GM13977 (cell line): ENCODE data around the gene VRTN.

ENCODE experiments used
- DNase-seq: peaks from one replicate; pipeline ENCODE4 v3.0.0; 2012; ENCODE audit warnings: low spot score
- CTCF ChIP-seq: IDR thresholded peaks from 2 replicates; pipeline ENCODE4 v1.5.1; 2012; ENCODE audit warnings: mild to moderate bottlenecking, control low read depth; ENCODE audit not compliant: insufficient read depth; ENCODE audit errors: extremely low read depth, missing control alignments
- in situ Hi-C: fragments of 300-500 bp; cut with MboI; formaldehyde crosslinking; loops from one replicate; pipeline ENCODE4 v1.12.0; 2022; ENCODE audit warnings: low sequenced_read_pairs, low pct_unique_long_range_greater_than_20kb, mixed read lengths, inconsistent platforms; ENCODE audit not compliant: unreplicated experiment

The VRTN gene

GRCh38 chr14:74392616-74393570 lies 44.6 kb downstream of the VRTN start:
- in situ Hi-C loops = no loop called here
- TF ChIP-seq CTCF = no peak
- DNase-seq = no peak

- no peak for TF ChIP-seq CTCF
Measured at GRCh38 chr14:74394549-74394948, 46.3 kb downstream of the VRTN start.

GRCh38 chr14:74395094-74395493 lies 46.8 kb downstream of the VRTN start:
- DNase-seq = no peak
- no peak for TF ChIP-seq CTCF
- in situ Hi-C loops = no loop called here

More at GRCh38 chr14:74394549-74394948, 46.3 kb downstream of the VRTN start:
- DNase-seq = no peak
- in situ Hi-C loops = no loop called here

- no peak for TF ChIP-seq CTCF
- in situ Hi-C loops = no loop called here
- DNase-seq = no peak
Measured at GRCh38 chr14:74400031-74400685, 51.9 kb downstream of the VRTN start.

GRCh38 chr14:74400919-74401503 lies 52.7 kb downstream of the VRTN start:
- peak; percentile 26 for DNase-seq
- in situ Hi-C loops = no loop called here
- TF ChIP-seq CTCF = no peak

- peak; percentile 84 for DNase-seq
- no peak for TF ChIP-seq CTCF
- in situ Hi-C loops = no loop called here
Measured at GRCh38 chr14:74401504-74402241, 53.4 kb downstream of the VRTN start.
